SK-N-SH (cell line): ENCODE results near the gene ALX3. TPM values are rescaled to one million over a fixed set of nuclear protein-coding genes. Genes with fewer than 3 reads are reported as not detected.

Source experiments
- CTCF ChIA-PET: fragments of 300-600, 350-600 bp; formaldehyde crosslinking; extraction: SDS; loops from one replicate; lab custom pipeline; 2021; lab: Yijun Ruan, JAX
- POLR2A ChIA-PET: fragments of 350-600 bp; sonication (Branson Sonifier 250); formaldehyde crosslinking; extraction: SDS; loops from one replicate; lab custom pipeline; 2020; ENCODE audit warnings: antibody characterized with exemption, inconsistent platforms; lab: Yijun Ruan, JAX
- DNase-seq: peaks from one replicate; pipeline ENCODE4 v3.0.0; 2012
- H2AFZ ChIP-seq: fragments of 200-600 bp; sonication (generic); 2 replicates; pipeline ENCODE4 v1.8.1; 2016; ENCODE audit warnings: antibody characterized with exemption, mild to moderate bottlenecking, low read depth
- H3F3A ChIP-seq: fragments of 200-600 bp; sonication (generic); replicated peaks from 2 replicates; pipeline ENCODE3; 2016; ENCODE audit warnings: antibody characterized with exemption, mild to moderate bottlenecking; ENCODE audit not compliant: insufficient read depth
- H3K27ac ChIP-seq, 2 experiments: fragments of 200-500 bp in 1 of 2; fragments of 200-600 bp in 1 of 2; sonication (Bioruptor generic) in 1 of 2; sonication (generic), shearing (Covaris generic) in 1 of 2; 2 replicates each; pipeline versions ENCODE4 v1.5.1 to v1.6.1; 2014 to 2016; ENCODE audit warnings: low read depth in 2 of 2, inconsistent platforms in 1 of 2, low read length in 1 of 2, mild to moderate bottlenecking in 1 of 2, mixed read lengths in 1 of 2
- H3K27me3 ChIP-seq: fragments of 200-600 bp; sonication (generic), shearing (Covaris generic); 2 replicates; pipeline ENCODE4 v1.6.1; 2016; ENCODE audit warnings: mixed run types; ENCODE audit not compliant: insufficient read depth
- H3K36me3 ChIP-seq, 2 experiments: fragments of 200-500 bp in 1 of 2; fragments of 200-600 bp in 1 of 2; sonication (Bioruptor generic) in 1 of 2; sonication (generic) in 1 of 2; replicated peaks in 1 of 2; 2 replicates each; pipeline versions ENCODE3 to v1.5.1; 2014 to 2016; ENCODE audit warnings: low read length in 1 of 2, mild to moderate bottlenecking in 1 of 2; ENCODE audit not compliant: insufficient read depth in 2 of 2, control insufficient read depth in 1 of 2
- H3K4me1 ChIP-seq, 2 experiments: fragments of 200-500 bp in 1 of 2; fragments of 200-600 bp in 1 of 2; sonication (Bioruptor generic) in 1 of 2; sonication (generic), shearing (Covaris generic) in 1 of 2; 2 replicates each; pipeline versions ENCODE4 v1.5.1 to v1.6.1; 2014 to 2016; ENCODE audit warnings: low read depth in 1 of 2, low read length in 1 of 2, mixed run types in 1 of 2; ENCODE audit not compliant: insufficient read depth in 2 of 2, control insufficient read depth in 1 of 2
- H3K4me2 ChIP-seq: fragments of 200-600 bp; sonication (generic), shearing (Covaris generic); 2 replicates; pipeline ENCODE4 v1.6.1; 2017; ENCODE audit warnings: mixed run types
- H3K4me3 ChIP-seq, 2 experiments: fragments of 200-500 bp in 1 of 2; fragments of 200-600 bp in 1 of 2; sonication (Bioruptor generic) in 1 of 2; sonication (generic), shearing (Covaris generic) in 1 of 2; 2 replicates each; pipeline versions ENCODE4 v1.5.1 to v1.8.1; 2014 to 2016; ENCODE audit warnings: low read depth in 2 of 2, inconsistent platforms in 1 of 2, low read length in 1 of 2, mild to moderate bottlenecking in 1 of 2, mixed read lengths in 1 of 2, moderate library complexity in 1 of 2
- H3K79me2 ChIP-seq: fragments of 200-600 bp; sonication (generic); 2 replicates; pipeline ENCODE4 v1.8.1; 2017; ENCODE audit warnings: mild to moderate bottlenecking; ENCODE audit not compliant: insufficient read depth
- H3K9ac ChIP-seq: fragments of 200-600 bp; sonication (generic); 2 replicates; pipeline ENCODE4 v1.6.1; 2017; ENCODE audit warnings: mixed run types
- H3K9me2 ChIP-seq: fragments of 200-600 bp; sonication (generic); 2 replicates; pipeline ENCODE4 v1.6.1; 2017; ENCODE audit warnings: mixed run types
- H3K9me3 ChIP-seq: fragments of 200-600 bp; sonication (generic); 2 replicates; pipeline ENCODE4 v1.6.1; 2017; ENCODE audit warnings: mixed run types, mild to moderate bottlenecking, moderate library complexity
- H4K20me1 ChIP-seq: fragments of 200-600 bp; sonication (generic); 2 replicates; pipeline ENCODE4 v1.6.1; 2017; ENCODE audit warnings: mild to moderate bottlenecking, mixed run types; ENCODE audit not compliant: insufficient read depth
- CHD2 ChIP-seq: fragments of 150-350 bp; IDR thresholded peaks from 2 replicates; pipeline ENCODE4 v1.6.1; 2018; ENCODE audit warnings: low read length; ENCODE audit not compliant: partially characterized antibody
- ELF1 ChIP-seq: IDR thresholded peaks from 2 replicates; pipeline ENCODE4 v1.4.0; 2012
- EP300 ChIP-seq, 2 experiments: IDR thresholded peaks; 2 replicates each; pipeline versions ENCODE4 v1.4.0 to v1.6.1; 2012; ENCODE audit warnings: borderline replicate concordance in 1 of 2, low read depth in 1 of 2, low read length in 1 of 2
- FOSL2 ChIP-seq: IDR thresholded peaks from 2 replicates; pipeline ENCODE4 v1.4.0; 2012; ENCODE audit warnings: low read depth, mild to moderate bottlenecking, moderate library complexity, borderline replicate concordance
- FOXM1 ChIP-seq: IDR thresholded peaks from 2 replicates; pipeline ENCODE4 v1.4.0; 2012; ENCODE audit warnings: low read depth, mild to moderate bottlenecking
- GATA2 ChIP-seq: sonication (generic); formaldehyde crosslinking; IDR thresholded peaks from 2 replicates; pipeline ENCODE4 v1.5.0; 2020; ENCODE audit warnings: mild to moderate bottlenecking, missing genetic modification reagents
- IRF3 ChIP-seq: fragments of 150-350 bp; IDR thresholded peaks from 2 replicates; pipeline ENCODE4 v1.6.1; 2016; ENCODE audit warnings: mild to moderate bottlenecking, low read depth, low read length
- JUND ChIP-seq: IDR thresholded peaks from 2 replicates; pipeline ENCODE4 v1.4.0; 2012
- MEF2A ChIP-seq: IDR thresholded peaks from 2 replicates; pipeline ENCODE4 v1.4.0; 2012; ENCODE audit warnings: low read depth, borderline replicate concordance
- MXI1 ChIP-seq: IDR thresholded peaks from 2 replicates; pipeline ENCODE4 v1.6.1; 2012; ENCODE audit warnings: mild to moderate bottlenecking, low read depth, low read length, improper control_type of control experiment
- NFIC ChIP-seq: IDR thresholded peaks from 2 replicates; pipeline ENCODE4 v1.4.0; 2012; ENCODE audit warnings: borderline replicate concordance
- NRF1 ChIP-seq: IDR thresholded peaks from 2 replicates; pipeline ENCODE4 v1.6.1; 2012; ENCODE audit warnings: low read depth, mild to moderate bottlenecking, low read length
- POLR2AphosphoS5 ChIP-seq: IDR thresholded peaks from 2 replicates; pipeline ENCODE4 v1.6.1; 2012; ENCODE audit warnings: low read depth, low read length
- RCOR1 ChIP-seq: fragments of 150-350 bp; IDR thresholded peaks from 2 replicates; pipeline ENCODE4 v1.6.1; 2017; ENCODE audit warnings: antibody characterized with exemption, low read length
- RFX5 ChIP-seq: IDR thresholded peaks from 2 replicates; pipeline ENCODE4 v1.6.1; 2012; ENCODE audit warnings: mild to moderate bottlenecking, improper control_type of control experiment, low read length
- USF1 ChIP-seq: IDR thresholded peaks from 2 replicates; pipeline ENCODE4 v1.4.0; 2012; ENCODE audit warnings: low read depth, borderline replicate concordance
- ZBTB33 ChIP-seq: IDR thresholded peaks from 2 replicates; pipeline ENCODE4 v1.4.0; 2012; ENCODE audit warnings: low read depth, borderline replicate concordance
- WGBS: methylation state at CpG from one replicate; pipeline ENCODE4 v1.1.6; 2017; ENCODE audit warnings: low lambda C conversion rate; 5-methylcytosine and 5-hydroxymethylcytosine counted together
- polyA plus RNA-seq, 3 experiments: library from polyadenylated mRNA; depleted of rRNA; stranded (reverse); fragments of >200 nt; gene quantifications; 2 replicates each; pipeline ENCODE4 v1.2.3, GENCODE V29; 2012
- TF ChIP-seq, protein P1 (sequence below): IDR thresholded peaks from 2 replicates; pipeline ENCODE4; 2012

The ALX3 gene
- polyA plus RNA-seq, 1 of the 3 experiments (the other 2 are of a cell fraction) = not detected

DNA sequence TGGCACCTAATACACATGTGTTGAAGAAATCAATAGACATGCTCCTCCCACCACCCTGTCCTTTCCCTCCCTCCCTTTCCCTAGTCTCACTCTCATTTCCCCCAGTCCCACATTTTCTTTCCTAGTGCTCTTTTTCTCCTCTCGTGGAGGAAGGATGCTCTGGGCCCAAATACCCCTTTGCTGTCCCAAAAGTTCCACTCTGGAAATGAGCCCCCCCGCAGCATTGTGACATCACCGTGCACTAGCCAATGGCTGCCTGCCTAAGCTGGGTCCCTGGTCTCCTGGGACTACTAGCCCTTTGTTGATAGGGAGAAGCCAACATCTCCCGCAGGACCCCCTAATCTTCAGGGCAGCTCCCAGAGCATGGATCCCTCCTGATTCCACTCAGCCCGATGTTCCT, 41.7 kb upstream of the ALX3 start, which contains the start of gene UBL4B:
UBL4B (plus strand) TSS at position 301 of the 400 bp plus-strand sequence; CDS start at position 393, 92 bp downstream.
- Histone ChIP-seq H3K9ac (no peak within 1 kb of the TSS), H4K20me1 (no peaks in the 10 kb centered on the region), H3K36me3 (no peaks in the 10 kb centered on the region), H3K9me2 (no peaks in the 10 kb centered on the region), H2AFZ (no peak within 1 kb of the TSS), H3K9me3 (no peaks in the 10 kb centered on the region), H3K4me2 (no peak within 1 kb of the TSS), H3K4me3 (no peak within 1 kb of the TSS), H3K27ac (no peak within 1 kb of the TSS; a peak in 1 of 4 replicates), H3K27me3 (peaks cover 8% of the 10 kb centered on the region; the same call in 1 of the 2 replicates), H3K4me1 (peaks cover 0 to 52% of the 10 kb centered on the region in 2 experiments; a peak in 1 of 4 replicates), H3K79me2 (no peaks in the 10 kb centered on the region), H3F3A (no peaks in the 10 kb centered on the region)
- DNase-seq = no peak
- POLR2A ChIA-PET = no interaction called here
- no peak for TF ChIP-seq ZBTB33
- no peak for TF ChIP-seq ELF1
- TF ChIP-seq POLR2AphosphoS5 = no peak
- TF ChIP-seq FOSL2 = no peak
- no peak for TF ChIP-seq NRF1
- no peak for TF ChIP-seq RCOR1
- no peak for TF ChIP-seq CHD2
- TF ChIP-seq MXI1 = no peak
- TF ChIP-seq IRF3 = no peak
- TF ChIP-seq, protein P1, sequence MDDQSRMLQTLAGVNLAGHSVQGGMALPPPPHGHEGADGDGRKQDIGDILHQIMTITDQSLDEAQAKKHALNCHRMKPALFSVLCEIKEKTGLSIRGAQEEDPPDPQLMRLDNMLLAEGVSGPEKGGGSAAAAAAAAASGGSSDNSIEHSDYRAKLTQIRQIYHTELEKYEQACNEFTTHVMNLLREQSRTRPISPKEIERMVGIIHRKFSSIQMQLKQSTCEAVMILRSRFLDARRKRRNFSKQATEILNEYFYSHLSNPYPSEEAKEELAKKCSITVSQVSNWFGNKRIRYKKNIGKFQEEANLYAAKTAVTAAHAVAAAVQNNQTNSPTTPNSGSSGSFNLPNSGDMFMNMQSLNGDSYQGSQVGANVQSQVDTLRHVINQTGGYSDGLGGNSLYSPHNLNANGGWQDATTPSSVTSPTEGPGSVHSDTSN = no peak
- TF ChIP-seq NFIC = no peak
- no peak for TF ChIP-seq RFX5
- no peak for TF ChIP-seq JUND
- no peak for TF ChIP-seq GATA2 (CRISPR knock-in tag)
- TF ChIP-seq FOXM1 = no peak
- TF ChIP-seq MEF2A = no peak
- TF ChIP-seq USF1 = no peak
- TF ChIP-seq EP300 (IDR thresholded peaks at IDR 0.05; ENCODE audit: borderline replicate concordance in 1 of 2, low read depth in 1 of 2, low read length in 1 of 2) = no peak
- CTCF ChIA-PET = interaction anchor here (0.9 to 51.7 kb wide), 4 partner anchors 24 to 91 kb away, joined by 3 to 1768 read pairs (median 6); partner anchors contain the start of gene STRIP1
- WGBS = 65% methylated on average over 5 of the region's 5 CpGs
